Skeletal muscle satellite cell (primary cell): ENCODE data around the gene TANGO2. TPM values are rescaled to one million over a fixed set of nuclear protein-coding genes. Genes with fewer than 3 reads are reported as not detected.

ENCODE experiments used
- H3K27me3 ChIP-seq: 2 replicates; pipeline ENCODE4 v1.7.0; 2013; ENCODE audit warnings: low read length; ENCODE audit not compliant: control insufficient read depth, insufficient read depth
- H3K36me3 ChIP-seq: 2 replicates; pipeline ENCODE4 v1.7.0; 2013; ENCODE audit warnings: mild to moderate bottlenecking, control low read depth, low read length; ENCODE audit not compliant: insufficient read depth
- H3K4me1 ChIP-seq: 2 replicates; pipeline ENCODE4 v1.7.0; 2013; ENCODE audit warnings: low read length; ENCODE audit not compliant: control insufficient read depth, insufficient read depth
- H3K4me2 ChIP-seq: 2 replicates; pipeline ENCODE4 v1.7.0; 2013; ENCODE audit warnings: mild to moderate bottlenecking, low read length
- H3K4me3 ChIP-seq: 2 replicates; pipeline ENCODE4 v1.7.0; 2013; ENCODE audit warnings: low read length
- H3K9ac ChIP-seq: 2 replicates; pipeline ENCODE4 v1.7.0; 2013; ENCODE audit warnings: mild to moderate bottlenecking, low read depth, low read length, moderate library complexity
- H3K9me3 ChIP-seq: replicated peaks from 2 replicates; pipeline ENCODE4 v1.7.0; 2013; ENCODE audit warnings: mild to moderate bottlenecking, control low read depth, low read length
- small RNA-seq: library from RNA; depleted of rRNA; stranded (forward); fragments of <200 nt; gene quantifications from one replicate; pipeline ENCODE3, GENCODE V24; 2012

The TANGO2 gene

GRCh38 chr22:20112623-20113511 lies 92.0 kb downstream of the TANGO2 start:
- no peaks in the 10 kb centered on the region for H3K27me3 ChIP-seq
- no peaks in the 10 kb centered on the region for H3K9me3 ChIP-seq
- no peak overlapping the region for H3K4me3 ChIP-seq
- peaks cover 76% of the 10 kb centered on the region for H3K36me3 ChIP-seq
- H3K9ac ChIP-seq, result no peak overlapping the region
- no peak overlapping the region for H3K4me2 ChIP-seq
- H3K4me1 ChIP-seq, result peaks cover 17% of the 10 kb centered on the region

- H3K36me3 ChIP-seq, result peaks cover 68% of the 10 kb centered on the region
- H3K9me3 ChIP-seq, result no peaks in the 10 kb centered on the region
Measured at GRCh38 chr22:20113551-20114310, 92.8 kb downstream of the TANGO2 start.

GRCh38 chr22:20114506-20115475 lies 93.9 kb downstream of the TANGO2 start:
- Histone ChIP-seq H3K9ac (peak overlapping the region; percentile 90), H3K27me3 (no peaks in the 10 kb centered on the region), H3K4me1 (peaks cover 27% of the 10 kb centered on the region), H3K9me3 (no peaks in the 10 kb centered on the region), H3K4me2 (peak overlapping the region; percentile 99), H3K36me3 (peaks cover 65% of the 10 kb centered on the region), H3K4me3 (peak overlapping the region; percentile 94)

More at GRCh38 chr22:20113551-20114310, 92.8 kb downstream of the TANGO2 start:
- H3K4me2 ChIP-seq, result no peak overlapping the region
- no peaks in the 10 kb centered on the region for H3K27me3 ChIP-seq
- no peak overlapping the region for H3K9ac ChIP-seq
- no peak overlapping the region for H3K4me3 ChIP-seq
- H3K4me1 ChIP-seq, result peaks cover 21% of the 10 kb centered on the region

- H3K4me3 ChIP-seq, result peak within 1 kb of the TSS; percentile 94
- H3K4me2 ChIP-seq, result peak within 1 kb of the TSS; percentile 99
- H3K27me3 ChIP-seq, result no peaks in the 10 kb centered on the region
- peaks cover 27% of the 10 kb centered on the region for H3K4me1 ChIP-seq
- no peaks in the 10 kb centered on the region for H3K9me3 ChIP-seq
- peak within 1 kb of the TSS; percentile 90 for H3K9ac ChIP-seq
- peaks cover 65% of the 10 kb centered on the region for H3K36me3 ChIP-seq
Measured at GRCh38 chr22:20115691-20116375, 94.9 kb downstream of the TANGO2 start, which contains the start of gene RANBP1. Gene RANBP1, plus strand, starts transcription at chr22:20116104. Its CDS starts 81 bp downstream, at chr22:20116185.

GRCh38 chr22:20116376-20116950 lies 95.6 kb downstream of the TANGO2 start:
- peaks cover 63% of the 10 kb centered on the region for H3K36me3 ChIP-seq
- no peaks in the 10 kb centered on the region for H3K27me3 ChIP-seq
- H3K9me3 ChIP-seq, result no peaks in the 10 kb centered on the region
- peak overlapping the region; percentile 99 for H3K4me2 ChIP-seq
- H3K4me1 ChIP-seq, result peaks cover 27% of the 10 kb centered on the region
- peak overlapping the region; percentile 94 for H3K4me3 ChIP-seq
- peak overlapping the region; percentile 90 for H3K9ac ChIP-seq

Small RNAs within 50 kb of the gene (small RNA-seq; reads per million reads assigned to genes)
- gene MIR185, result 75.2 reads per million, percentile 96 among the genes with 10 or more reads in this experiment
- not detected for gene MIR6816
- gene RF00017, result not detected
